Endometrium (tissue), 2 donors: ENCODE measurements around the gene NHSL1.

Experiments
- FAIRE-seq: peaks from 2 replicates; lab custom pipeline; 2012; peaks lifted over from hg19 to GRCh38; lab: Jason Lieb, UNC
- donor health status: control.
- donor health status: control.

The NHSL1 gene

GRCh38 chr6:138524526-138524925 lies 25.2 kb upstream of the NHSL1 start:
- no peak for FAIRE-seq

- no peak for FAIRE-seq
Measured at GRCh38 chr6:138523347-138524210, 24.3 kb upstream of the NHSL1 start.

DNA sequence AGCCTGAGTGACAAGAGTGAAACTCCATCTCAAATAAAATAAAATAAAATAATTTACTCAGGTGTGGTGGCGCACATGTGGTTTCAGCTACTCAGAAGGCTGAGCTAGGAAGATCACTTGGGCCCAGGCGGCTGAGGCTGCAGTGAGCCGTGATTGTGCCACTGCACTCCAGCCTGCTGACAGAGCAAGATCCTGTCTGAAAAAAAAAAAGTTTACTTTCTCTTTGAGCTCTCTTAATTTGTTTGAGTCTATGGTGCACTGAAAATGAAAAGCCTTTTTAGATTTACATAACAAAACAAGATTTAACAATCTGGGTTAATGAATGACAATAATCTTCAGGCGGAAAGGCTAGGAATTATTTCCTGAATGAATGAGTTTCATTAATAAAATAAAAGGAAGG lies 23.3 kb upstream of the NHSL1 start:
- FAIRE-seq = no peak

GRCh38 chr6:138521790-138522189 lies 22.5 kb upstream of the NHSL1 start:
- FAIRE-seq = no peak

DNA sequence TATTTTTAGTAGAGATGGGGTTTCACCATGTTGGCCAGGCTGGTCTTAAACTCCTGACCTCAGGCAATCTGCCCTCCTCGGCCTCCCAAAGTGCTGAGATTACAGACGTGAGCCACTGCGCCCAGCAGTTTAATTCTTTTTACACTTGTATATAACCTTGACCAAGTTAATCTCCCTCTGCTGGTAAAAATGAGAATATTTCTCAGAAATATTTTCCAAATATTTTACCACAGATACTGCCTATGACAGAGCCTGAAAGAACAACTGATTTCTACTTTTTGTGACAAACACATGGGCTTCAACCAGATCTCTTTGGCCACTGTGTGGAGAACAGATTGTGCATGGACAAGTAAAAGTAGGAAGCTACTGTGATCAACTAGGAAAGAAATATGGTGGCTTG lies 21.2 kb upstream of the NHSL1 start:
- no peak for FAIRE-seq

GRCh38 chr6:138518054-138518453 lies 18.8 kb upstream of the NHSL1 start:
- FAIRE-seq = no peak

- no peak for FAIRE-seq
Measured at GRCh38 chr6:138517635-138518034, 18.3 kb upstream of the NHSL1 start.

- no peak for FAIRE-seq
Measured at GRCh38 chr6:138515657-138516248, 16.5 kb upstream of the NHSL1 start.

- FAIRE-seq = no peak
Measured at GRCh38 chr6:138514860-138515540, 15.7 kb upstream of the NHSL1 start.

- FAIRE-seq = no peak
Measured at GRCh38 chr6:138512609-138513008, 13.3 kb upstream of the NHSL1 start.

DNA sequence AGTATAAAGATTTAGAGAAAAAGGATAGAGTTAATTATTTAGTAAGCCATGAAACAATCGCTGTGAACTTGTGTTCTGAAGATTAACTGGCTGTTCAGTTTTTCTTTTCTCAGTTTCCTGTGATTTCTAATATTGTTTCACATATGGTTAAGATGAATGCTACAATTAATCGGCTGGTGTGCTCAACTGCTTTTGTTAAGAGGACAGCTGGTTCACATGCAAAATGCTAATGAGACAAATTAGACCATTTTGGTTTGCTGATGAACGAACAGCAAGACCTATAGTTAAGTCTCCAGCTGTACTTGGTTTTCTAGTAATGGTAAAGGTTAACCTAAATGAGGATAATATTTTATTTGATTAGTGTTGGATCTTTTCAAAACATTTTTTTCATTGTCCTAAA lies 10.8 kb upstream of the NHSL1 start:
- FAIRE-seq = no peak

DNA sequence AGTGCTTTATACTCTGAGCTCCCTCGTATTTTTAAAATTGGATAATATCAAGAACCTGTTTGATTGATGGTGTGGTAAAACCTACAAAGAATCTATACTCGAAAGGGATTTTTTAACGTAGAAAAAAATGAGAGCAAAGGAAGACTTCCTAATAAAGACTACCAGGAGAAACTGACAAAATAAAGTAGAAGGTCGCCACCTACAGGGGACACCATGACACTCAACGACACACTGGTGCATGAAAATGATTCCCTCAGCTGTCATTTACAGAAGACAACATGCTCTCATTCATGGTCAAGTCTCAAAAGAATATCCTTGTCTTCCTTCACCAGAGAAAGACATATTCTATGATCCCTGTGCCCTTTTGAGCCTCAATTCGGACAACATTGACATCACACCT lies 10.1 kb upstream of the NHSL1 start:
- no peak for FAIRE-seq

DNA sequence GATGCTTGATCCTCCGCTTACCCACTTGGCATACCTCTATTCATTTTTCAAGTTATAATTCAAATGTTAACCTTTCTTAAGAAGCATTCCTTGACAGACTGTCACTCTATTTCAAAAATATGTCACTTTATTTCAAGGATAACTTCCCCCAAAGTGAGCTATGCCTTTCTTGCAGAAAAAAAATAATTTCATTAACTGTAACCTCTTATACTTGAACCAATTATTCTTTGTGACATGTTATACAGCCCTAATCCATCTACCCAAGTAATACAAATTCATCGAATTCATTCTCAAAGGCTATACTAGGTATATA lies 9.3 kb upstream of the NHSL1 start:
- no peak for FAIRE-seq

DNA sequence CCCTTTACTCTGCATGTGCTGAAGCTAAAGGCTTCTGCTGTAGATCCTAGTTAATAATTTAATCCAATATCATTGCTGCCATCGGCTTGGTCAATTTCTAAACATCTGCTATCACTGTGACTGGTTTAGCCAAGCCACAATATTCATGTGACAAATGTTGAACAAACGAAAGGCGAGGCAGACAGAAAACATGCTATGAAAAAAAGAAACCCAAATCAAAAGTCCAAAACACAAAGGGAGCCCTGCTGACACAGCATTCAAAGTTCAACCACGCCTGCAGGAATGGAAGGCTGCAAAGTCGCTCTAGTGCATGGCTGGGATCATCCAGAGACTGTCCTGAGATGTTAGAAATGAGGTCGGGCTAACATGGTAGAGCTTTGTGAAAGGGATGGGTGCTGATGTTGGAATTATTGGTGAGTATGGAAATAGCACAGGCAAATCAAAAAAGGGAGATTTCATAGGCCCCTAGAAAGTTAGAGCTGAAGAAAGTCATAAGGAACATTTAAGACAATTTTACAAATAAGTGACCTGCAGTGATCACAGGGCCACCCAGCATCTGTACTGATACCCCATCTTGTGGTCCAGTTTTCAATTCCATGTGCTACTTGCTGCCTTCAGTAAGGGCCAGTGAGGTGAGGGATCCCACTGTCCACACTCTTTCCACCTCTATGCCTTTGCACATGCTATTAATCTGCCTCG lies 8.8 kb upstream of the NHSL1 start:
- no peak for FAIRE-seq

GRCh38 chr6:138504764-138505689 lies 5.7 kb upstream of the NHSL1 start:
- no peak for FAIRE-seq

DNA sequence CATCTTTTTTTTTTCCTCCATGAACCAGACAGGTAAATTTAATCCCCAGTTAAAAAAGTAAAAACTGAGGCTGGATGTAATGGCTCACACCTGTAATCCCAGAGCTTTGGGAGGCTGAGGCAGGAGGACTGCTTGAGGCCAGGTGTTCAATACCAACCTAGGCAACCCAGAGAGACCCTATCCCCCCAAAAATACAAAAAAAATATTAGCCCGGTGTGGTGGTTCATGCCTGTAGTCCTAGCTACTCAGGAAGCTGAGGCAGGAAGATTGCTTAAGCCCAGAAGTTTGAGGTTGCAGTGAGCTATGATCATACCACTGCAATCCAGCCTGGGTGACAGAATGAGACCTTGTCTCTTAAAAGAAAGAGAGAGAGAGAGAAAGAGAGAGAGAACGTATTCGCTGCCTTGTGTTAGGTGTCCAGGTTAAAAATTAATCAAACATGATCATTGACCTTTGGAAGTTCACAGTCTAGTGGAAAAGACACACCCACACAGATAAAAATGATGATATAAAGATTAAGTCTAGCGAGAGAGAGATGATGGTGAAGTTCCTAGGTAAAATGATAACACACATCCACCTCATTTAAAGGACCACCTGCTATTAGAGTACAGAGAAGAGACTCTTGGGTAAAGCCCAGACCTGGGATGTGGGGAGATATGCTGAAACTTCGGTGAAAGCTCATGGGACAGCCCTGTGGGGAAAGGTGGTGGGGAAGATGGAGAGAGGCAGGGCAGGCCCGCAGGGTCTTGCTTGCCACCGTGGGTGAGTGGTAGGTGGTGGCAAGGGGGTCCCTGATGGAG lies 4.8 kb upstream of the NHSL1 start:
- no peak for FAIRE-seq

- FAIRE-seq = no peak
Measured at GRCh38 chr6:138502546-138502945, 3.3 kb upstream of the NHSL1 start.

DNA sequence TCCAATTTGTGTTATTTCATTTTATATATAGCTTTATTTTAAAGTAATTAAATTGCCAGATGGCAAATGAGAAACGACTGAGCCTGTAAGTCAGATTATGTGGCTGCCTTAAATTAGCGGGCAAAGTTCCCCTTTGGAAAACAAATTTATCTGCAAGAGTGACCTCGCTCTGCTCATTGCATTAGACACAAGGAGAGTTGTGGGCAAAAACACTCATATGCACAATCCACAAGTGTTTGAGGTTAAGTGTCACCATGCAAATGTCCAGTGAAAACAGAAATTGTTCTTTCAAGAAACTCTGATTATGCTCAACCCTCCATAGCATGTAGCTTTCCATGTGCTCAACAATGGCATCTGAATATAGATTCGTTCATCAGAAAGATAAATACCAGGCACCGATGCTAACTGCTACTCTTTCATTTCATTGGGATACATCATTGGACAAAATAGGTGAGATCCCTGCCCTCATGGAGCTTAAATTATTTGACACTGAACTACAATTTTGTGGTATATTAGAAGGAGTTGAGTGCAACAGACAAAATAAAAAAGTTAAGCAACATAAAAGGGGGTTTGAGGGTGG lies 1.7 kb upstream of the NHSL1 start:
- FAIRE-seq = no peak

DNA sequence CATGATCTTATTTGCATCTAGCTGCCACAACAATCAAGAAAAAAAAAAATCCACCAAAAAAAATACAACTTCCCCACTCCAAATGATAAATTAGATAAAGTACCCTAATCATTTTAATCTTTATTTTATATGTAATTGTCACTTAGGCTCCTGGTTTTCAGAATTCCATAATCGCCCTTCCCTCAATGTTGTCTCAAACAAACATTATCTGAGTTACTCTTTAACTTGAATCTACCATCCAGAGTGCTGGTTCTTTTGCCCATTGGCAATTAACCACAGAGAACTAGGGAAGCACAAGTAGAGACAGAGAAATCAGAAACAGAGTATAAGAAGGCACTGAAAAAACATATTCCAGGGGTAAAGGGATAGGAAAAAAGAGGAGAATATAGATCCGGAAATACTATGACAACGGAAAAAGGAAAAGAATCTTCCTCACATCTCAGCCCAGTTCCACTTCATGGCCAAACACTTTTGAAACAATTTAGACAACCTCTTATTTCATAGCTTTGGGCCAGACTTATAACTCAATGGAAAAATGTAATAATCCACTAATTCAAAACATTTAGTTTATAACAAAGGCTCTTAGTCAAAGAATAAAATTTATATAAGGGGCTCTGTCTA lies 861 bp upstream of the NHSL1 start:
- no peak for FAIRE-seq
